GM19452 (cell line): ENCODE data around the gene PPP1R9B.

Source experiments
- ATAC-seq: cut with Tn5 transposase; IDR thresholded peaks from one replicate; pipeline ENCODE4 v1.9.1; 2021; ENCODE audit not compliant: unreplicated experiment

Gene PPP1R9B

DNA sequence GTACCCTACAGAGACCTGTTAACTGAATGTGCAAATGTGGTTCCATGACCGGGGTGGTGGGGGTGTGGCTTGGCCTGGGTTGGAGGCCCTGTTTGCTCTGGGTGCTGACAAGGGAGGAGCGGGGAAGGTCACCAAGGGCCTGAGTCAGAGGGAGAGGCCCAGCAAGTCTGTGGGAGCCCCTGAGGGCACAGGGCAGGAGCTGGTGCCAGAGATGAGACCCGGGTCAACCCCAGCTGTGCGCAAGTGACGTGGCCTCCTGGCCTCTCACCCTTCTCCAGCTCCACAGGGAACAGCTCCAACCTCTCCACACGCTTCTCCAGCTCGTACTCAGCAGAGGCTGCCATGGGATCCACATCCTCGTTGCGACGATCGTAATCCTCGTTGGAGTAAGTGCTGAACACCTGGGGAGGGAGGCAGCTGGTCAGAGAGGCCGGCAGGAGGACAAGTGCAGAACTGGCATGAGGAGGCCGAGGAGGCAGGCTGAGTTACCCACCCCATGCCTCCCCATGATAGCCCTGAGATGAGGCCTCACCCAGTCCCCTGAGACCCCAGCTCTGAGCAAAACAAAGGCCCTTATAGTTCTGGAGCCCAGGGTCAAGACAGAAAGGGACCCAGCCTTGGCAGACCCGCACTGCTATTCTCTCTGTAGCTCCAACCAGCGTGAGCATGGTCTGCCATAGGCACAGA, 5.5 kb downstream of the PPP1R9B start:
- ATAC-seq, result no peak

GRCh38 chr17:50144355-50144754, 6.1 kb downstream of the PPP1R9B start:
- ATAC-seq, result no peak

GRCh38 chr17:50143461-50144176, 6.9 kb downstream of the PPP1R9B start:
- no peak for ATAC-seq

DNA sequence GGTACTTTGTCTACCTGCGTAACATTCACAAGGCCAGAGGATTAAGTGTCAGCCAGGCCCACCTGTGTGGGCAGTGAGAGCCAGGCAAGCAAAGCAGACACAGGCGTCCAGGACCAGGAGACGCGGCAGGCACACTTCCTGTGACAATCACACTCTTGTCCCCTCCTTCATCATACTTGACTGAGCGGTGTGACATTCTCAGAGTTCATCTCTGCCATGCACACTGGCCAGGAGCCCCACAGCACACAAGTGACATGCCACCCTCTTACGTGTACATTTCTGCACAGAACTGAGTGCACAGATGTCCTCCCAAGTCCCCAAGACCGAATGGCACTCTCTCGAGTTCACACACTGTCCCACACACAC, 8.7 kb downstream of the PPP1R9B start:
- no peak for ATAC-seq

DNA sequence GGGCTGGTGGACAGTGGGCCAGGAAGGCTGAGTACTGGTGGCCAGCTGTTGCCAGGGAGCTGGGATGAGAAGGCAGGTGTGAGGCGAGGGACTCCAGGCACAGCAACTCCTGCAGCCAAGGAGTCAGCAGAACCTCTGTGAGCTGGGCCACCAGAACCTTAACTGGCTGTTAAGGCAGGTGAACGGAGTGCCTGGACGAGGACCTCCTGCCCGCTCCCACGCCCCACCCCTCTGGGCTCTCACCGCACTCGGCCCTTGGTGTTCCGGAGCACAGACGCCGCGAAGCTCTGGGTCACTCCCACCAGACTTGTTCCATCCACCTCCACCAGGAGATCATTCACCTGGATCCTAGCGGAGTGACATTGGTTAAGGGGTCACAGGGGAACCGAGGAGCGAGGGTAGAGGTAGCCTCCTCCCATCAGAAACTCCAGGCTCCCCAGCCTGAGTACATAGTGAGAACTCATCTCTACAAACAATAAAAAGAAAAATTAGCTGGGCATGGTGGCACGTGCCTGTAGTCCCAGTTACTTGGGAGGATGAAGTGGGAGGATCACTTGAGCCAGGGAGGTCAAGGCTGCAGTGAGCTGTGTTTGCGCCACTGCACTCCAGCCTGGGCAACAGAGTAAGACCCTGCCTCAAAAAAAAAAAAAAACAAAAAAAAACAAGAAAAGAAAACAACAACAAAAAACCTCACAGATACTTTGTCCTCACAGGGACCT, 9.3 kb downstream of the PPP1R9B start:
- ATAC-seq, result no peak

GRCh38 chr17:50139950-50140885, 10.3 kb downstream of the PPP1R9B start:
- no peak for ATAC-seq

DNA sequence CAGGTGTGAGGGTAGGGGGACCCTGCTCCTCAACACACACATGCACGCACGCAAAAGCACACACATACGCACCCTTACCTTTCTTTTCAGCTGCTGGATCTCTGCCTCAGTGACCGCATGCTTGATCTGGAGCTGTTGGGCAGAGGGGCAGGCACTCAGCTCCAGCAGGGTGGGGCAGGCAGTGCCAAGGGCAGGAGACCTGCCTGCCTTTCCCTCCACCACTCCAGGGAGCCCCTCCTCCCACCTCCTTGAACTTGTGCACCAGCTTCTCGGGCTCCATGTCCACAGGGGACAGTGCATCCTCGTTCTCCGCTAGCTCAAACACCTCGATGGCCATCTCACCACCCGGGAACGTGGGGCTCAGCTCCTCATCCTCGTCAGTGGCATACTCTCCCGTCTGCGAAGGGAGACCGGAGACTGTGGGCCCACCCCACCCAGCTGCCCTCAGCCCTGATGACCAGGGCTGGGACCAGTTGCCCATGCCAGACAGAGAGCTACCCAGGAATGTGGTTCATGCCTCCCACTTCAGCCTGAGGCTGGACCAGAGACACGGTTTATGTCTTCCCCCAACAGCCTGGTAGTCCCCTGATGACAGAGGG, 11.2 kb downstream of the PPP1R9B start:
- no peak for ATAC-seq

DNA sequence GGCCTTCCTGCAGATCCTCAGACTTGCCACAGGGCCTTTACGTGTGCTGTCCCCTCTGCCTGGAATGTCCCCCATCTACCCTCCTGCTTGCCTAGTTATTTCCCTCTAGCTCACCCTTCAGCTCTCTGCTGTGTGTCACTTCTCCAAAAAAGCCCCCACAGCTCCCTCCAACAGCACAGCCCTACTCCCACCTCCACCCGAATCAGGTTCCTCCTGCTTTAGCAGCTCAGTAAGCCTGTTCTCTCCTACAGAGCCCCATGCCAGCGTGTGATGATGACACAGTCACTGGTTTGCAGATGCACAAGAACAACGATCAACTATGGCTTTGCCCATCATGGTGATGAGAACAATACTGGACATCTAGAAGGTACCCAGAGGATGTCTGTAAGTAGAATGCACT, 13.4 kb downstream of the PPP1R9B start:
- ATAC-seq, result no peak

- ATAC-seq, result no peak
These were observed 14.3 kb downstream of the PPP1R9B start for GRCh38 chr17:50136096-50136687.

DNA sequence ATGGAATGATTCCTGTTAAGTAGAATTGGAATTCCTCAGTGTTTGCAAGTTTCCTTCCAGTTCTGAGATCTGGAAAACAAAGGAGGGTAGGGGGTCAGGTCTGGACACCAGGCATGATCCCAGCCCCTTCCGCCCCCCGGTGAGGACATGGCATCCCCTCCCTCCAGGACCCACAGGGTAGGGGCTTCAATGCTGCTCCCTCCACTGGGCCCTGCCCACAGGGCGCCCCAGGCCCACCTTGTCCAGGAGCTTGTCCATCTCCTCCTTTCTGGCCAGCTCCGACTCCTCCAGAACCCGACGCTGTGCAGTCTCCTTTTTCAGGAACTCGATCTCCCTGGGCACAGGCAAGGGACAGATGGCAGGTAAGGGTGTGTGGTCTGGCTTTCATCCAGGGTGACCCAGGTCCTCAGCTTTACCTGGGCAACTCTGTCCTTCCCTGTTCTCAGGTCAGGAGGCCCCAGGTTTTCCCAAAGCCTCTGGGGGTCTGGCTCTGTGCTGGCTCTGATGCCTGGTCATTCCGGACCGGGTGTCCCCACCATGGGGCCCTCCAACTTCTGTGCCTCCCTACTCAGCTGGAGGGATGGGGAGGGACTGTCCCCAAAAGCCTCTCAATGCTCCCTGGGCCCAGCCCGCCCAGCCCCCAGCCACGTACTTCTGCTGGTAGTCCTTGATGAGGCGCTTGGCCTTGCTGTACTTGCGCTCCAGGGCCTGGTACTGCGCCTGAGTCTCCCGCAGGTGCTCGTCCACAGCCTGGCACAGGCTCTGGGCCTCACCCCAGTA, 15.0 kb downstream of the PPP1R9B start:
- no peak for ATAC-seq

- ATAC-seq, result no peak
These were observed 16.0 kb downstream of the PPP1R9B start for GRCh38 chr17:50134206-50135110.

GRCh38 chr17:50133769-50134099, 16.7 kb downstream of the PPP1R9B start:
- ATAC-seq, result no peak

- ATAC-seq, result no peak
These were observed 17.3 kb downstream of the PPP1R9B start for GRCh38 chr17:50133028-50133768.

DNA sequence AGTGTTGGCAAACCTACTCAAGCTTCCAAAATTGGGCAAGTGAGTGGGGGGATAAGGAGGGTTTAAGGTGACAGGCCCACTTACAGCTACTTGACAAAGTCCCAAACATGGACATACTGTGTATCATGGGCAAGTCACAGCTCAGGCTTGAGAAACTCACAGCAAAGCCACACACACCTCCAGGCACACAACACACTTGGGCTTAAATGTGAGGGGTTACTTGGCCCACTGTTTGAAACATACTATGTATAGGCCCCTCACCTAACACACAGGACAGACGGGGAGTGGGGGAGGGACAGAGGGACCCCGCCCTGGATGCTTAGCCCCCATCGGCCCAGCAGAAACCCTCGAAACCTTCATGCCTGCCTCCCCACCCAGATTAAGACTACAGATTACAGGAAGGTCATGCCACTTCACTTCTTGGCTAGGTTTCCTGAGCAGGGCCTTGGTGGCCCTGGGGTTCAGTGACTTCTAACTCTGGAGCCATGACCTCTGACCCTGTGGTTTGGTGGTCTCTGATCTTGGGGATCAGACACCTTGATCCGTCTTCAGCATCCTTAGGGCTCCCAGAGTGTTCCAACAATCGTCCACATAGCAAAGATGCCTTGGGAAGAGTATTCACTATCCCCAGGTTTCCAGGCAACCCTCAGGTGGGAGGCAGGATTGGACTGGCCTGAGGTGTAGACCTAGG, 18.2 kb downstream of the PPP1R9B start:
- ATAC-seq, result no peak

GRCh38 chr17:50130559-50131305, 19.7 kb downstream of the PPP1R9B start:
- no peak for ATAC-seq

DNA sequence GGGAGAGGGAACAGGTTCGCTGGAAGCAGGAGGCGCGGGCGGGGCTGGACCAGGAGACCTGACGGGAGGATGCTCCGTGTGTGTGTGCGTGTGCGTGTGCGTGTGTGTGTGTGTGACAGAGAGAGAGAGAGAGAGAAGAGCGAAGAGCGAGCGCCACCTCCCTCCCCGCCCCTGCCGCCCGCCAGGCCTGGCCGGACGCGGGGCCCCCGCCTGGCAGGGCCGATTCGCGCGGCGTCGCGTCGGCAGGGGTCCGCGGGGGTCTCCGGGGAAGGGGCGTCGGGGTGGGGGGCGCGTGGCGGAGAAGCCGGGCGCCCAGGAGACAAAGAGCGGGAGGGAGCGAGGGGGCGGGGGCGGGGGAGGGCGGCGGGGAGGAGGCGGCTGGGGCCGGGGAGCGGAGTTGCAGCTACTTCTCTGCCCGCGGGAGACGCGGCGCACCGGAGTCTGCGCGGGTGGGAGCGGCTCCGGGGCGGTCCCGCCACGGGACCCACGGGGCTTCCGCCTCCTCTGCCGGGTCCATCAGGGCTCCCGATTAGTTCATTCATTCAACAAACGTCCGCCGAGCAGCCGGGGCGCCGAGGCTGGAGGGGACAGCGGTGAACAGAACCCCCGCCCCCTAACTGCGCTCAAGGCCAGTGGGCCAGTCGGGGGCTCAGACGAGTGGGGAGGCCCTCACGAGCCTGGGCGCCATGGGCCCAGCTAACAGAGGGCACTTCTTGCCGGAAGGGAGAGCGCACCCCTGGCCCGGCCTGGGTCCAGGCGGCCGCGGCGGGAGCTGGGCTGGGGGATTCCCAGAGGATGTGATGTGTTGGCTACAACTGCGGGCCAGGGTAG, 20.5 kb downstream of the PPP1R9B start, which contains the start of gene SAMD14:
TSS of gene SAMD14 (minus strand) at position 433 of the 831 bp plus-strand sequence. CDS start 5,201 bp downstream, outside the sequence.
- no peak for ATAC-seq
